GM19452 (cell line): ENCODE results near the gene MIAT.

Experiments
- ATAC-seq: cut with Tn5 transposase; IDR thresholded peaks from one replicate; pipeline ENCODE4 v1.9.1; 2021; ENCODE audit not compliant: unreplicated experiment

MIAT gene

GRCh38 chr22:26724414-26724813 lies 67.0 kb downstream of the MIAT start:
- ATAC-seq: no peak

- no peak for ATAC-seq
Measured at GRCh38 chr22:26725012-26725676, 67.8 kb downstream of the MIAT start.
